Ramos (cell line): Measurements from ENCODE around the gene MRPL12.
"Not testable (repeated sequence)": the region's sequence is repeated elsewhere in the genome, so short reads cannot be mapped to it uniquely, and the experiment has no call there.

Experiments used
- in situ Hi-C: fragments of 300-500 bp; cut with MboI; formaldehyde crosslinking; loops from one replicate; pipeline ENCODE4 v1.14.3; 2022; ENCODE audit warnings: low sequenced_read_pairs; ENCODE audit not compliant: unreplicated experiment

Gene MRPL12

GRCh38 chr17:81702934-81703746, at the start of gene MRPL12:
Gene MRPL12 (plus strand): TSS chr17:81703367. CDS start chr17:81703502, 135 bp downstream.
- in situ Hi-C loops: no loop called here

- in situ Hi-C loops: no loop called here
These were observed 47.6 kb upstream of the MRPL12 start for GRCh38 chr17:81655378-81656117.

GRCh38 chr17:81656118-81656743, 46.9 kb upstream of the MRPL12 start, which contains the start of gene PDE6G:
Gene PDE6G (minus strand): TSS chr17:81656542. CDS start chr17:81653305, 3,237 bp downstream.
- in situ Hi-C loops: no loop called here

- in situ Hi-C loops: no loop called here
These were observed 46.3 kb upstream of the MRPL12 start for GRCh38 chr17:81656835-81657234.

- in situ Hi-C loops: no loop called here
These were observed 44.1 kb upstream of the MRPL12 start for GRCh38 chr17:81659038-81659437.

- in situ Hi-C loops: no loop called here
These were observed 42.7 kb upstream of the MRPL12 start for GRCh38 chr17:81660441-81660840.

GRCh38 chr17:81662002-81662401, 41.2 kb upstream of the MRPL12 start:
- in situ Hi-C loops: no loop called here

- in situ Hi-C loops: no loop called here
These were observed 39.1 kb upstream of the MRPL12 start for GRCh38 chr17:81664051-81664470.

- in situ Hi-C loops: no loop called here
These were observed 37.7 kb upstream of the MRPL12 start for GRCh38 chr17:81665205-81666091.

GRCh38 chr17:81666092-81666341, 37.1 kb upstream of the MRPL12 start:
- in situ Hi-C loops: no loop called here

GRCh38 chr17:81666342-81667191, 36.6 kb upstream of the MRPL12 start, which contains the start of the genes CCDC137 and OXLD1:
Gene CCDC137 (plus strand): TSS chr17:81666737. CDS start chr17:81666767, 30 bp downstream.
Gene OXLD1 (minus strand): TSS chr17:81666605. CDS start chr17:81666577, 28 bp downstream.
- in situ Hi-C loops: no loop called here

GRCh38 chr17:81667754-81668153, 35.4 kb upstream of the MRPL12 start:
- in situ Hi-C loops: no loop called here

GRCh38 chr17:81672504-81672903, 30.7 kb upstream of the MRPL12 start:
- in situ Hi-C loops: no loop called here

GRCh38 chr17:81672954-81673353, 30.2 kb upstream of the MRPL12 start:
- in situ Hi-C loops: no loop called here

GRCh38 chr17:81673561-81674258, 29.5 kb upstream of the MRPL12 start:
- in situ Hi-C loops: no loop called here

- in situ Hi-C loops: not testable (repeated sequence)
These were observed 27.5 kb upstream of the MRPL12 start for GRCh38 chr17:81675515-81676221.

- in situ Hi-C loops: no loop called here
These were observed 26.3 kb upstream of the MRPL12 start for GRCh38 chr17:81676906-81677305.

- in situ Hi-C loops: no loop called here
These were observed 23.0 kb upstream of the MRPL12 start for GRCh38 chr17:81680150-81680549.
